HG02885 (cell line): ENCODE measurements around the gene SELENON.

Source experiments
- ATAC-seq: cut with Tn5 transposase; IDR thresholded peaks from one replicate; pipeline ENCODE4 v1.9.1; 2021; ENCODE audit warnings: mild to moderate bottlenecking; ENCODE audit not compliant: unreplicated experiment, poor library complexity

The SELENON gene, protein sequence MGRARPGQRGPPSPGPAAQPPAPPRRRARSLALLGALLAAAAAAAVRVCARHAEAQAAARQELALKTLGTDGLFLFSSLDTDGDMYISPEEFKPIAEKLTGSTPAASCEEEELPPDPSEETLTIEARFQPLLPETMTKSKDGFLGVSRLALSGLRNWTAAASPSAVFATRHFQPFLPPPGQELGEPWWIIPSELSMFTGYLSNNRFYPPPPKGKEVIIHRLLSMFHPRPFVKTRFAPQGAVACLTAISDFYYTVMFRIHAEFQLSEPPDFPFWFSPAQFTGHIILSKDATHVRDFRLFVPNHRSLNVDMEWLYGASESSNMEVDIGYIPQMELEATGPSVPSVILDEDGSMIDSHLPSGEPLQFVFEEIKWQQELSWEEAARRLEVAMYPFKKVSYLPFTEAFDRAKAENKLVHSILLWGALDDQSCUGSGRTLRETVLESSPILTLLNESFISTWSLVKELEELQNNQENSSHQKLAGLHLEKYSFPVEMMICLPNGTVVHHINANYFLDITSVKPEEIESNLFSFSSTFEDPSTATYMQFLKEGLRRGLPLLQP

DNA sequence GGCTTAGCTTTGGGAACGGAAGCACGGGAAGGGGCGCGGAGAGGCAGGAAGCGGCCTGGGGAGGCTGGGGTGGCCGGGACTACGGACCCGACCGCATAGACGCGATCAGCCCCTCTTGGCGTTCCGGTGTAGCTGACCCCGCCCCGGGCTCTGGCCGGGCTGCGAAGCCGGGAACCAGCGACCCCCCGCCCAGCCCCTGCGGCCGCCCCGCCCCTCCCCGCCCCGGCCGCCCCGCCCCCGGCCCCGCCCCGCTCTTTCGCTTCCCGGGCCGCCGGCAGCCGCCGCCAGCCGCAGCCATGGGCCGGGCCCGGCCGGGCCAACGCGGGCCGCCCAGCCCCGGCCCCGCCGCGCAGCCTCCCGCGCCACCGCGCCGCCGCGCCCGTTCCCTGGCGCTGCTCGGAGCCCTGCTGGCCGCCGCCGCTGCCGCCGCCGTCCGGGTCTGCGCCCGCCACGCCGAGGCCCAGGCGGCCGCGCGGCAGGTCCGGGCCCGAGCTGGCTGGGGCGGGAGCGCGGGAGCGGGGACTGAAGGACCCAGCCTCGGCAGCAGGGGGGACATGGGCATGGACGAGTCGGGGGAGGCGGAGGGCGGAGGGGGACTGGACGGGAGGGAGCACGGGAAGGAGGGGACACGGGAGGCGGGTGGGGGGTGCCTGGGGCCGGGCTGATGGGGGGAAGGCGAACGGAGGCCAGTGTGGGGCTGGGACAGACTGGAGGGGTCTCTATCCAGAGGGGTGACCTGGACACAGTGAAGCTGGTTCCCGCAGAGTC lies at the start of gene SELENON:
TSS of gene SELENON (plus strand) at position 259 of the 768 bp plus-strand sequence. CDS start at position 297, 38 bp downstream.
- no peak for ATAC-seq

GRCh38 chr1:25750923-25751605 lies 48.9 kb upstream of the SELENON start:
- no peak for ATAC-seq

GRCh38 chr1:25754470-25755181 lies 45.4 kb upstream of the SELENON start:
- ATAC-seq, result no peak

- no peak for ATAC-seq
Observed at GRCh38 chr1:25755475-25756125, 44.4 kb upstream of the SELENON start.

- no peak for ATAC-seq
Observed at GRCh38 chr1:25756215-25756614, 43.8 kb upstream of the SELENON start.

DNA sequence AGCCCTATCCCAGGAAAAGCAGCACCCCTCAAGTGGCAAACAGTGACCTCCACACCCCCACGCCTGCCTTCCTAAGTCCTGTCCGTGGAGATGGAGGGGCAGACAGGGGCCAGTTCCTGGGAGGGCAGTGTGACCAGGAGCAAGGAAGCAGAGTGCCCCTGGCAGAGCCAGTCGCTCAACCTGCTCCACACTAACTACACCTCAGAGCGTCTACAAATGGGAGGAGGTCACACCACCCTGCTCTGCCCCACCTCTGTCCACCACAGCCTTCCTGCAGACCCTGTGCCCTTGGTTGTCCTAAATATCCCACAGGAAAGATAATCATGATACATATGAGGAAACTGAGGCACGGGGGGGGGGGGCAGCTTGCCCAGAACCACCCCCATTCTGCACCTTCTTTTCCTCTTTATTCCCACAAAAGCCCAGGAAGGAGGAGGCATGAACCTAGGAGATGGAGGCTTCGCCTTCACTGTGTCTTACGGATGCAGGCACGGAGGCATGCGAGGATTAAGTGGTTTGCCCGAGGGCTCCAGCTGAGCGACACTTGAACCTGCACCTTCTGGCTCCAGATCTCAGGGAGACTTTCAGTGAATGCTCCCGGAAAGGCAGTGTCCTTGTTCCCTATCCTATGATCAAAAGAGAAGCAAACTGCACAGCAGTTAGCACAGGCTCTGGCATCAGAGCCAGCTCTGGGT lies 42.7 kb upstream of the SELENON start:
- ATAC-seq, result no peak

GRCh38 chr1:25757846-25758185 lies 42.2 kb upstream of the SELENON start:
- no peak for ATAC-seq

DNA sequence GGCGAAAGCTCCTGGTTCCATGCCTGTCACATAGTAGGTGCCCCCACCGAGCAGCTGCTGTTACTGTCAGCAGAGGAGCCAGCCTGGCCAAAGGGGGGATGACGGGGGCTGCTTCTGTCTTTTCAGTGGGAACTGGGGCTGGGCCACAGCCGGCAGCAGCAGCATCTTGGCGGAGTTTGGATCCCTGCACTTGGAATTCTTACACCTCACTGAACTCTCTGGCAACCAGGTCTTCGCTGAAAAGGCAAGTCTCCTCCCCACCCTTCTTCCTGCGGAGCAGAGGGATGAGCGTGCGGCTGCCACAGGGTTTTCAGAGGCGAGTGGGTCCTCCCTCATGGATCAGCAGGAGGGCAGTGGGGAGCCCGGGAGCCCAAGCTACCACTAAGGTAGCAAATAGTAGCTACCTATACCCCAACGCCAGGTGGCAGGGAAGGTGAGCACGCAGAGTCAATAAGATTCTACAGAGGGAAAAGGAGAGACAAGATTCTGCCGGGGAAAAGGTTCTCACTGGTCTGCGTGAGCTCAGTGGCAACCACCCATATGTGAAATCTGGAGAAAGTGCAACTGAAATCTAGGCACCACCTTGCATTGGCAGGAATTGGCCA lies 41.4 kb upstream of the SELENON start:
- ATAC-seq, result no peak

- no peak for ATAC-seq
Observed at GRCh38 chr1:25760122-25760719, 39.8 kb upstream of the SELENON start.

DNA sequence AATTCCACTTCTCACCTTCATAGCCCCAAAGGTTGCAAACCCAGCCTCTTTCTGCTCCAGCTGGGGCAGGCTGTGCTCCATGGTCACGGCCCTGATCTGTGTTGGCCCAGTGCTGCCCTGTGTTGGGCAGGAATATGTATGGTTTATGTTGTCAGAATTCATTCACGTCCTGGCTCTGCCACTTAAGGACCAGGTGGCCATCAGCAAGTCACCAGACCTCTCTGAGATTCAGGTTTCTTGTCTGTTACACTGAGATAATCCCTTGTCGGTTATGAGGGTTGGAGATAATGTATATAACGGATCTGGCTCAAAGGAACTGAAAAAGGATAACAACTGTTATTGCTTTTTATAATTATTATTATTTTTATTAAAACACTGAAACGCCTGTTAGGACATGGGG lies 39.1 kb upstream of the SELENON start:
- ATAC-seq, result no peak

DNA sequence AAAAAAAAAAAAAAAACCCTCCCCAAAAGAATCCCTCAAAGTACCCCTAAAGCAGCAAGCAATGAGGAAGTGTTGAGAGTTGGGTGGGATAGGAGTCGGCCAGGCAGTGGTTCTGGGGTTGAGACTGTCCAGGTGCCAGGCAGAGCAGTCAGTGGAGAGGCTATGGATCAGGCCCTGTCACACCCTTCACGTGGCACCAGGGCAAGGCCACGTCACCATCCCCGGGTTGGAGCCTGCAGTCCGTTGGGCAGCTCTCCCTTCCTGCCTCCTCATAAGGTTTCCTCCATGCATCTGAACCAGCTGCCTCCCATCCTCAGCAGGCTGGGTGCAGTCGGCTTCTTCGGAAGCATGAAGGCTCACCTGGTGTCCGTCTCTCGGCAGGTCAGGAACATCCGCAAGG lies 36.5 kb upstream of the SELENON start:
- ATAC-seq, result no peak

DNA sequence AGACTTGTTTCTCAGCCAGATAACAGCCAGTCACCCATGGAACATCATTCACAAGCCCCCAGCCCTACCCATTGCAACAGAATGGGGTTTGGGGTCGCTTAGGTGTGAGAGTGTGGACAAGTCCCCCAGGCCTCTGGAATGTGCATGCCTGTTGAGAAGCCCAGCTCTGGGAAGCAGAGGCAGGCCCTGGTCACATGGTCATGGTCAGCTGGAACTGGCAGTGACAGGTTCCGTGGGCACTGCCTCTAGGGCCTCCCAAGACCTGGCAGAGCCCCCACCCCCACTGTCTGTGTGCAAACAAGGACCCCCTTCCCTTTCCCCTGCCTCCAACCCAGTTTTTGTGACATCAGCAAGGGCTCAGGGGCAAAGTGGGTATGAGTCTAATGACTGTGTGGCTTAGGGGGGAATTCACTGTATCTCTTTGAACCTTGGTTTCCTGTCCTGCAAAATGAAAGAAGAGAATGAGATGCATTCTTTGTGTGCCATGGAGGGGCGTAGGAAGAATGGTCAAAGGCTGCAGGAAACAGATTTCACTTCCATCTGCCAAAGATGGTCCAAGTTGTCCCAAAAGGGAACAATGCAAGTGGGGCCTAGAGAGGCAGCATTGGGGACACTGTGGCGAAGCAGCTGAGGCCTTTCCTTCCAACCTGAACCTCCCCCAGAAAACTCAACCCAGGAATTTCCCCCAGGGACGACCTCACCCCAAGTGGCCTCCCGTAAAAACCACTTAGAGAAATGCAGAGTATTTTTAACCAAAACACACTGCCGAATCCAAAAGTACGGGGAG lies 34.7 kb upstream of the SELENON start:
- no peak for ATAC-seq

DNA sequence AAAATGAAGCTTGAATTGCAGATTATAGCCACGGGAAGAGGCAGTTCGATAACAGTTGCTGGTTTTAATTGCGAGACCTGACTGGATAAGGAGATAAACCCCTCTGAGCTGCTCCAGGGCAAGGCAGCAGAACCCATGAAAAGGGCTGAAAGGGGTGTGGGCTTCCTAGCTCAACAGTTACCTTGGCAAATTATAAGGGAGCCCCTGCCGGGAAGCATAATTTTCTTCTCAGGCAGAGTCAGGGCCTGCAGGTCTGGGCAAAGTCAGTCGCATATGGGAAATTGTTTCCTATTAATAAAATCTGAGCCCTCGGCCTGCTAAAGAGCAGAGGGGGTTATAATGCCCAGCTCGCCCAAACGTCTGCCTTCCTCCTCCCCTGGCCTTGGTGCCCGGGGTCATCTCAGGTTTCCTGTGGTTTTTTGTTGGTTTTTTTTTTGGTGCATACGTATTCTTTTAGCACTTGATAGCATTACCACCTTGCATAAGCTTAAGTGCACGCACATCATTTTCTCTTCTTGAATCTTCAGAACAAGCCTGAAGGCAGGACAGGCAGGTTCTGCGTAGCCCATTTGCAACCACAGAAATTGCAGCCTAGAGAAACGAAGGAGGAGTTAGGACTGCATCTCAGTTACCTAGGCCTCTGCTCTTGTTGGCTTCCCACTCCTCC lies 33.9 kb upstream of the SELENON start:
- ATAC-seq, result no peak

DNA sequence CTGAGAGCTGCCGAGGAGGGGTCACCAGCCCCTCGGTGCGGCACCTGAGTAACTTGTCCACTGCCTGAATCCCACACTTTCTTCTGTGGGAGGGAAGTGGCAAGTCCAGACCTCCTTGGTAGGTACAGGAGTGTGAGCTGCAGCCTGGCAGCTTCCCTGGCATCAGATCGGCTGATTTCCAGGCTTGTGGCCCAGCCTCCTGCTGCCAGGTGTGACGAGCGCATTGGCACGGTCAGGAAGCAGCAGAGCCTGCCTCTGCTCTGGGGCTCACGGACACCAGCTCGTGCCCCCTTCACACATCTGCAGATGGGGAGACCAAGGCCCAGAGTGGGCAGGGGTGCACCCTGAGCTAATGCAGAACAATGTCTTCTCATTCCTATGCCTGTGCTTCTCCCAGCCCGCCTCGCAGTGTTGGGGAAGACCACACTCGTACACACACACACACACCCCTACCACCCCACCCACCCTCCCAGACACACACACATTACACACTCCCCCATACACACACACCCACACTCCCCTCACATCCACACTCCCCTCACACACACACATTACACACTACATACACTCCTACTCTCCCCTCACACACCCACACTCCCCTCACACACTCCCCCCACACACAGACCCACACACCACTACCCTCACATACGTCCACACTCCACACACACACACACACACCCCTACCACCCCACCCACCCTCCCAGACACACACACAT lies 33.1 kb upstream of the SELENON start:
- no peak for ATAC-seq

GRCh38 chr1:25767437-25767770 lies 32.6 kb upstream of the SELENON start:
- ATAC-seq, result no peak

GRCh38 chr1:25768999-25769398 lies 31.0 kb upstream of the SELENON start:
- ATAC-seq, result no peak
